HCT116 (cell line): ENCODE measurements around the gene MCRS1. TPM values are rescaled to one million over a fixed set of nuclear protein-coding genes. Genes with fewer than 3 reads are reported as not detected.

ENCODE experiments used
- ATAC-seq: fragments of 200-7000 bp; cut with Tn5 transposase; 2 replicates; pipeline ENCODE4 v1.9.1; 2020; ENCODE audit warnings: mild to moderate bottlenecking, moderate library complexity
- BruUV-seq: library from RNA; stranded (reverse); fragments of 400-500 nt; replicated peaks from 2 replicates; lab custom pipeline; 2021; lab: Mats Ljungman, UMichigan
- CTCF ChIA-PET: fragments of 300-600 bp; sonication (Branson Sonifier 250); formaldehyde crosslinking; loops from one replicate; lab custom pipeline; 2021; ENCODE audit warnings: antibody characterized with exemption; lab: Charles Lee
- POLR2A ChIA-PET: fragments of 300-600, 350-600 bp; sonication (Branson Sonifier 250); formaldehyde crosslinking; loops from one replicate; lab custom pipeline; 2021; ENCODE audit warnings: antibody characterized with exemption; lab: Charles Lee
- RAD21 ChIA-PET, 2 experiments: fragments of 300-600 bp; sonication (Branson Sonifier 250); formaldehyde crosslinking; loops; one replicate each; lab custom pipeline; 2023; ENCODE audit warnings: low total read pairs in 2 of 2; ENCODE audit not compliant: uncharacterized antibody in 2 of 2, unreplicated experiment in 2 of 2, low non-redundant PET in 1 of 2; lab: Charles Lee
- DNase-seq: peaks from one replicate; pipeline ENCODE4 v3.0.0-alpha.2; 2010; ENCODE audit warnings: low read depth, low spot score
- H2AFZ ChIP-seq: fragments of 200-600 bp; shearing (Covaris generic), sonication (generic); 2 replicates; pipeline ENCODE4 v1.6.1; 2017; ENCODE audit warnings: low read depth, mixed run types, mixed read lengths, antibody characterized with exemption, low read length; ENCODE audit not compliant: poor library complexity, severe bottlenecking
- H3K27ac ChIP-seq: 2 replicates; pipeline ENCODE4 v1.5.1; 2012; ENCODE audit warnings: low read depth, low read length
- H3K27me3 ChIP-seq: fragments of 200-600 bp; sonication (generic); 2 replicates; pipeline ENCODE4 v1.6.1; 2016; ENCODE audit warnings: mixed run types, low read length, mixed read lengths; ENCODE audit not compliant: insufficient read depth
- H3K36me3 ChIP-seq, 2 experiments: fragments of 200-500 bp in 1 of 2; fragments of 200-600 bp in 1 of 2; sonication (Bioruptor generic) in 1 of 2; sonication (generic) in 1 of 2; 2 replicates each; pipeline versions ENCODE4 v1.5.1 to v1.6.1; 2014 to 2016; ENCODE audit warnings: low read length in 2 of 2, inconsistent platforms in 1 of 2, mixed read lengths in 1 of 2, mixed run types in 1 of 2; ENCODE audit not compliant: insufficient read depth in 2 of 2, control insufficient read depth in 1 of 2
- H3K4me1 ChIP-seq, 2 experiments: fragments of 200-600 bp in 1 of 2; sonication (generic) in 1 of 2; 2 replicates each; pipeline versions ENCODE4 v1.5.1 to v1.6.1; 2012 to 2017; ENCODE audit warnings: low read length in 2 of 2, inconsistent platforms in 1 of 2, mild to moderate bottlenecking in 1 of 2, mixed read lengths in 1 of 2, mixed run types in 1 of 2, moderate library complexity in 1 of 2; ENCODE audit not compliant: insufficient read depth in 2 of 2, control insufficient read depth in 1 of 2
- H3K4me2 ChIP-seq: fragments of 200-600 bp; sonication (generic); 2 replicates; pipeline ENCODE4 v1.6.1; 2017; ENCODE audit warnings: mixed run types, low read length, mixed read lengths
- H3K4me3 ChIP-seq, 2 experiments: fragments of 200-600 bp in 1 of 2; sonication (generic) in 1 of 2; replicated peaks in 1 of 2; 2 replicates each; pipeline ENCODE4 v1.5.1; 2011 to 2016; ENCODE audit warnings: low read length in 2 of 2, control low read depth in 1 of 2, low read depth in 1 of 2, mild to moderate bottlenecking in 1 of 2, mixed read lengths in 1 of 2, mixed run types in 1 of 2
- H3K79me2 ChIP-seq: fragments of 200-600 bp; sonication (generic); 2 replicates; pipeline ENCODE4 v1.6.1; 2017; ENCODE audit warnings: mild to moderate bottlenecking, mixed run types, low read length, moderate library complexity, mixed read lengths; ENCODE audit not compliant: insufficient read depth
- H3K9ac ChIP-seq: fragments of 200-600 bp; sonication (generic); 2 replicates; pipeline ENCODE4 v1.6.1; 2016; ENCODE audit warnings: low read length, mixed read lengths
- H3K9me2 ChIP-seq: fragments of 200-600 bp; sonication (generic), shearing (Covaris generic); 2 replicates; pipeline ENCODE4 v1.6.1; 2017; ENCODE audit warnings: mixed run types, mild to moderate bottlenecking, moderate library complexity; ENCODE audit not compliant: insufficient read depth
- H3K9me3 ChIP-seq, 2 experiments: fragments of 200-500 bp in 1 of 2; fragments of 200-600 bp in 1 of 2; sonication (Bioruptor generic) in 1 of 2; sonication (generic) in 1 of 2; 2 replicates each; pipeline ENCODE4 v1.6.1; 2014 to 2017; ENCODE audit warnings: low read length in 2 of 2, mixed read lengths in 2 of 2, inconsistent platforms in 1 of 2, low read depth in 1 of 2, mild to moderate bottlenecking in 1 of 2, mixed run types in 1 of 2, moderate library complexity in 1 of 2; ENCODE audit not compliant: control insufficient read depth in 1 of 2, insufficient read depth in 1 of 2
- H4K20me1 ChIP-seq: fragments of 200-600 bp; sonication (generic), shearing (Covaris generic); 2 replicates; pipeline ENCODE4 v1.6.1; 2017; ENCODE audit warnings: mixed run types, mild to moderate bottlenecking, moderate library complexity; ENCODE audit not compliant: insufficient read depth
- CBX3 ChIP-seq: IDR thresholded peaks from 2 replicates; pipeline ENCODE4 v1.6.1; 2012; ENCODE audit warnings: low read depth
- CTCF ChIP-seq, 3 experiments: fragments of 200-600 bp in 1 of 3; sonication (generic) in 1 of 3; IDR thresholded peaks in 2 of 3; conservative IDR thresholded peaks in 1 of 3; 2 replicates each; pipeline ENCODE4 v1.5.1; 2012 to 2017; ENCODE audit warnings: low read depth in 2 of 3, low read length in 2 of 3, antibody characterized with exemption in 1 of 3, borderline replicate concordance in 1 of 3, control low read depth in 1 of 3, mild to moderate bottlenecking in 1 of 3, mixed read lengths in 1 of 3, mixed run types in 1 of 3, moderate library complexity in 1 of 3; ENCODE audit not compliant: insufficient read depth in 1 of 3
- POLR2AphosphoS5 ChIP-seq: IDR thresholded peaks from 2 replicates; pipeline ENCODE4 v1.6.1; 2011; ENCODE audit warnings: mild to moderate bottlenecking, low read depth, low read length, moderate library complexity
- ZNF274 ChIP-seq: fragments of 200-500 bp; sonication (Bioruptor generic); IDR thresholded peaks from 2 replicates; pipeline ENCODE4 v1.6.1; 2014; ENCODE audit warnings: mild to moderate bottlenecking, low read depth, low read length, inconsistent platforms
- intact Hi-C: fragments of 100-400 bp; cut with micrococcal nuclease; formaldehyde crosslinking; loops from 2 replicates; pipeline ENCODE4 v1.10.0; 2022
- total RNA-seq: library from RNA; stranded (reverse); gene quantifications from one replicate; pipeline ENCODE4 v1.2.1, GENCODE V29; 2021; ENCODE audit not compliant: unreplicated experiment

MCRS1 gene
- total RNA-seq, 1 experiment from 2014 or later: 91.9 TPM

DNA sequence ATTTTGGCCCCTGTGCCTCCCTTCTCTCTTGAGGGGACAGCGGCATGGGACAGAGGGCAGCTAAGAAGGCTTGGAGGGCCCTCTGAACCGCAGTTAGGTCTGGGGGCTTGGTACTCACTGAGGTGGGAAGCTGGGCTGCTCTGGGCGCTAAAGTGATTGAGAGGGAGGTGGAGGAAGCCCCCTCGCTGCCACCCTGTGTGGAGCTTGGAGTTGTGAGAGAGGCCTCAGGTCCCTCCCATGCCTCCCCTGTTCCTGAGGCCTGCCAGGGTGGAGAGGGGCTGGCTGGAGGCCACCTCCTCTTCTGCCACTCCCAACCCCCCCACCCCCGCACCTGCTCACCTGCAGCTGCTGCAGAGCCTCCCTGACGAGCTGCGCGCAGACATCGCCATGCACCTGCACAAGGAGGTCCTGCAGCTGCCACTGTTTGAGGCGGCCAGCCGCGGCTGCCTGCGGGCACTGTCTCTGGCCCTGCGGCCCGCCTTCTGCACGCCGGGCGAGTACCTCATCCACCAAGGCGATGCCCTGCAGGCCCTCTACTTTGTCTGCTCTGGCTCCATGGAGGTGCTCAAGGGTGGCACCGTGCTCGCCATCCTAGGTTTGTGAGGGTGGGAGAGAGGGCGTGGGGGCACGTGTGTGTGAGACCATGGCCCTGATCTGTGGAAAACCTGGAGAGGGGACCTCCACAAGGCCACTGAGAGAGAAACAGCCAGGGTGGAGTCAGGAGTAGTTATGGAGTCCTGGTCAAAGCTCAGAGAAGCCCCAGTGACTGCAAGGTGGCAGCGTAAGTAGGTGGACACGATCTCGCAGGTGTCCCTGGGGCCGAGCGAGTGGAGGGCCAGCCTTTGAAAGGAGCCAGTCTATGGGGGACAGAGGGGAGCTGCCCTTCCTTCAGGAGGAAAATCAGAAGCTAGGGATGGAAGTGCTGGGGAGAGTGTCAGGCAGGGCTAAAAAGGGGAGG lies 17.9 kb downstream of the MCRS1 start:
- no peak for TF ChIP-seq CTCF (IDR thresholded peaks at IDR 0.05 in 2 of 3, conservative IDR thresholded peaks at IDR 0.05 in 1 of 3; ENCODE audit: borderline replicate concordance in 1 of 3, insufficient read depth in 1 of 3, low read depth in 2 of 3, low read length in 2 of 3)
- no peak for TF ChIP-seq ZNF274
- no peak for TF ChIP-seq CBX3
- no peak for TF ChIP-seq POLR2AphosphoS5
- Histone ChIP-seq H3K9me2 (no peaks in the 10 kb centered on the region), H3K27me3 (no peaks in the 10 kb centered on the region), H3K4me2 (no peak overlapping the region), H3K9me3 (no peaks in the 10 kb centered on the region), H3K4me3 (no peak overlapping the region), H4K20me1 (no peaks in the 10 kb centered on the region), H3K36me3 (no peaks in the 10 kb centered on the region), H2AFZ (no peak overlapping the region), H3K79me2 (no peaks in the 10 kb centered on the region), H3K4me1 (peaks cover 0 to 5% of the 10 kb centered on the region in 2 experiments; a peak in 2 of 4 replicates), H3K27ac (no peak overlapping the region), H3K9ac (no peak overlapping the region)
- ChIA-PET RAD21 (no interaction called here), POLR2A (no interaction called here), CTCF (no interaction called here)
- no peak for DNase-seq
- no TSS peak for BruUV-seq
- no peak for ATAC-seq
- intact Hi-C loops: no loop called here
